T-cell (primary cell): ENCODE results near the gene SPINK13. TPM values are rescaled to one million over a fixed set of nuclear protein-coding genes. Genes with fewer than 3 reads are reported as not detected.
A peak's percentile ranks its signal among the peaks of the same experiment; 100 is the strongest.
"Not testable (repeated sequence)": the region's sequence is repeated elsewhere in the genome, so short reads cannot be mapped to it uniquely, and the experiment has no call there.

ENCODE experiments used
- ATAC-seq, 4 experiments: fragments of 200-7000 bp in 3 of 4; fragments of 150-1000 bp in 1 of 4; cut with Tn5 transposase; replicated peaks in 1 of 4; 1 replicate in 3 of 4; 2 replicates in 1 of 4; pipeline ENCODE4 v1.10.0; 2021; ENCODE audit warnings: moderate library complexity in 3 of 4, mild to moderate bottlenecking in 2 of 4, moderate number of reproducible peaks in 1 of 4
- CTCF ChIA-PET, 2 donors: fragments of 300-600 bp; sonication (Branson Sonifier 250); formaldehyde crosslinking; loops; one replicate each; lab custom pipeline; 2022; ENCODE audit warnings: antibody characterized with exemption in 2 of 2; lab: Charles Lee
- POLR2A ChIA-PET, 2 donors: fragments of 300-600 bp; sonication (Branson Sonifier 250); formaldehyde crosslinking; loops; one replicate each; lab custom pipeline; 2022; ENCODE audit warnings: antibody characterized with exemption in 2 of 2; lab: Charles Lee
- DNase-seq, 35 experiments: peaks; one replicate each; pipeline versions ENCODE4 v3.0.0 to v3.0.0-alpha.2; 2013 to 2023
- H3K27ac ChIP-seq: one replicate; pipeline ENCODE4 v1.5.1; 2013; ENCODE audit warnings: low read length
- H3K27me3 ChIP-seq, 2 experiments: replicated peaks in 1 of 2; 1 replicate in 1 of 2; 2 replicates in 1 of 2; pipeline versions ENCODE4 v1.6.1 to v1.7.0; 2013; ENCODE audit warnings: low read length in 1 of 2, mixed read lengths in 1 of 2; ENCODE audit not compliant: control insufficient read depth in 2 of 2, insufficient read depth in 2 of 2; ENCODE audit errors: extremely low read depth in 1 of 2
- H3K36me3 ChIP-seq, 2 donors: 1 replicate in 1 of 2; 2 replicates in 1 of 2; pipeline versions ENCODE4 v1.6.1 to v1.7.0; 2013; ENCODE audit warnings: low read length in 1 of 2; ENCODE audit not compliant: control insufficient read depth in 2 of 2, insufficient read depth in 1 of 2; ENCODE audit errors: extremely low read depth in 1 of 2
- H3K4me1 ChIP-seq, 2 experiments: 1 replicate in 1 of 2; 2 replicates in 1 of 2; pipeline versions ENCODE4 v1.6.1 to v1.7.0; 2013; ENCODE audit warnings: low read length in 2 of 2, mixed read lengths in 1 of 2; ENCODE audit not compliant: insufficient read depth in 2 of 2, control insufficient read depth in 1 of 2; ENCODE audit errors: extremely low read depth in 1 of 2
- H3K4me3 ChIP-seq, 2 donors: 1 replicate in 1 of 2; 2 replicates in 1 of 2; pipeline versions ENCODE4 v1.5.1 to v1.7.0; 2013; ENCODE audit warnings: mild to moderate bottlenecking in 2 of 2, low read length in 1 of 2, moderate library complexity in 1 of 2; ENCODE audit not compliant: control insufficient read depth in 1 of 2; ENCODE audit errors: extremely low read depth in 1 of 2
- H3K9me3 ChIP-seq: 2 replicates; pipeline ENCODE4 v1.7.0; 2013
- H3K27ac Mint-ChIP-seq, 2 donors: one replicate each; pipeline ENCODE4 v1.8.0; 2020 to 2021; ENCODE audit warnings: mild to moderate bottlenecking in 2 of 2, mixed read lengths in 2 of 2
- H3K27me3 Mint-ChIP-seq, 2 donors: one replicate each; pipeline ENCODE4 v1.8.0; 2021 to 2022; ENCODE audit warnings: mixed read lengths in 2 of 2
- H3K36me3 Mint-ChIP-seq: one replicate; pipeline ENCODE4 v1.8.0; 2021; ENCODE audit warnings: mixed read lengths
- H3K4me1 Mint-ChIP-seq, 3 donors: one replicate each; pipeline ENCODE4 v1.8.0; 2020 to 2022; ENCODE audit warnings: mixed read lengths in 3 of 3, mild to moderate bottlenecking in 1 of 3
- H3K4me3 Mint-ChIP-seq, 3 donors: one replicate each; pipeline ENCODE4 v1.8.0; 2020 to 2022; ENCODE audit warnings: mild to moderate bottlenecking in 3 of 3, mixed read lengths in 3 of 3, moderate library complexity in 3 of 3
- H3K9me3 Mint-ChIP-seq, 3 donors: one replicate each; pipeline ENCODE4 v1.8.0; 2020 to 2022; ENCODE audit warnings: mixed read lengths in 3 of 3
- WGBS: methylation state at CpG from one replicate; pipeline ENCODE4 v1.1.5; 2013; ENCODE audit warnings: missing lambda C conversion rate; ENCODE audit not compliant: insufficient coverage; 5-methylcytosine and 5-hydroxymethylcytosine counted together
- total RNA-seq, 35 experiments: library from RNA in 6 of 35; stranded (reverse) in 6 of 35; fragments of 120-200 nt in 1 of 35; gene quantifications; one replicate each; pipeline versions ENCODE4 v1.2.1 to v1.2.4 and lab custom pipeline; 2013 to 2026

Gene SPINK13
- total RNA-seq, 5 donors from 2014 or later (not counting 1 experiment from before 2014, with no cell fraction given): not detected

DNA sequence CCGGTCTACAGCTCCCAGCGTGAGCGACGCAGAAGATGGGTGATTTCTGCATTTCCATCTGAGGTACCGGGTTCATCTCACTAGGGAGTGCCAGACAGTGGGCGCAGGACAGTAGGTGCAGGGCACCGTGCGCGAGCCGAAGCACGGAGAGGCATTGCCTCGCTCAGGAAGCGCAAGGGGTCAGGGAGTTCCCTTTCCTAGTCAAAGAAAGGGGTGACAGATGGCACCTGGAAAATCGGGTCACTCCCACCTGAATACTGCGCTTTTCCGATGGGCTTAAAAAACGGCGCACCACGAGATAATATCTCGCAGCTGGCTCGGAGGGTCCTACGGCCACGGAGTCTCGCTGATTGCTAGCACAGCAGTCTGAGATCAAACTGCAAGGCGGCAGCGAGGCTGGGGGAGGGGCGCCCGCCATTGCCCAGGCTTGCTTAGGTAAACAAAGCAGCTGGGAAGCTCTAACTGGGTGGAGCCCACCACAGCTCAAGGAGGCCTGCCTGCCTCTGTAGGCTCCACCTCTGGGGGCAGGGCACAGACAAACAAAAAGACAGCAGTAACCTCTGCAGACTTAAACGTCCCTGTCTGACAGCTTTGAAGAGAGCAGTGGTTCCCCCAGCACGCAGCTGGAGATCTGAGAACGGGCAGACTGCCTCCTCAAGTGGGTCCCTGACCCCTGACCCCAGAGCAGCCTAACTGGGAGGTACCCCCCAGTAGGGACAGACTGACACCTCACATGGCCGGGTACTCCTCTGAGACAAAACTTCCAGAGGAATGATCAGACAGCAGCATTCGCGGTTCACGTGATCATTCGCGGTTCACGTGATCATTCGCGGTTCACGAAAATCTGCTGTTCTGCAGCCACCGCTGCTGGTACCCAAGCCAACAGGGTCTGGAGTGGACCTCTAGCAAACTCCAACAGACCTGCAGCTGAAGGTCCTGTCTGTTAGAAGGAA is 51.7 kb downstream of the SPINK13 start:
- WGBS: 46% methylated on average over 21 of the region's 42 CpGs
- DNase-seq (peak in 19 of 35 experiments; percentile 0 to 47 (median 7)), ATAC-seq (peak in 2 of 4 experiments; percentile 68 to 75)
- peak overlapping the region; percentile 61 to 82 (median 80) for H3K4me3 Mint-ChIP-seq
- H3K4me1 ChIP-seq, H3K4me1 Mint-ChIP-seq, POLR2A ChIA-PET, H3K27me3 Mint-ChIP-seq, H3K36me3 ChIP-seq, H3K9me3 ChIP-seq, H3K9me3 Mint-ChIP-seq, H3K27ac ChIP-seq, CTCF ChIA-PET, H3K36me3 Mint-ChIP-seq, H3K27me3 ChIP-seq: not testable (repeated sequence)
- H3K4me3 ChIP-seq: peak overlapping the region; percentile 23 to 32
- H3K27ac Mint-ChIP-seq: peak overlapping the region; percentile 80 to 85

- no peaks in the 10 kb centered on the region for H3K27me3 ChIP-seq
- 86% methylated on average over 3 of the region's 4 CpGs for WGBS
- no peak overlapping the region for H3K27ac ChIP-seq
- no peaks in the 10 kb centered on the region for H3K36me3 ChIP-seq
- no peaks in the 10 kb centered on the region for H3K9me3 ChIP-seq
- ATAC-seq (no peak), DNase-seq (no peak)
- no peak overlapping the region for H3K4me3 Mint-ChIP-seq
- peaks cover 5 to 9% of the 10 kb centered on the region in 2 donors for H3K27me3 Mint-ChIP-seq
- no peak overlapping the region for H3K27ac Mint-ChIP-seq
- CTCF ChIA-PET: no interaction called here
- H3K4me3 ChIP-seq: no peak overlapping the region
- H3K36me3 Mint-ChIP-seq: peaks cover 7% of the 10 kb centered on the region
- POLR2A ChIA-PET: no interaction called here
- peaks cover 10 to 11% (median 10%) of the 10 kb centered on the region in 3 donors for H3K9me3 Mint-ChIP-seq
- H3K4me1 ChIP-seq: no peaks in the 10 kb centered on the region
- H3K4me1 Mint-ChIP-seq: no peaks in the 10 kb centered on the region
Measured at GRCh38 chr5:148333262-148333849, 64.8 kb downstream of the SPINK13 start.

- ATAC-seq (no peak), DNase-seq (no peak)
- ChIA-PET POLR2A (interaction anchor here in 1 of 2 donors (0.7 kb wide), 2 partner anchors 12 to 1026 kb away, joined by 3 to 4 read pairs; no protein-coding TSS in a partner anchor), CTCF (interaction anchor here in 1 of 2 donors (0.6 kb wide), 1 partner anchor 638 kb away, joined by 3 read pairs; no protein-coding TSS in a partner anchor)
- no peak within 1 kb of the TSS for H3K27ac ChIP-seq
- Mint-ChIP-seq H3K27me3 (peaks cover 5 to 6% of the 10 kb centered on the region in 2 donors), H3K27ac (no peak within 1 kb of the TSS), H3K4me1 (no peaks in the 10 kb centered on the region), H3K9me3 (peaks cover 5 to 7% (median 5%) of the 10 kb centered on the region in 3 donors), H3K4me3 (no peak within 1 kb of the TSS), H3K36me3 (peaks cover 7% of the 10 kb centered on the region)
- no peaks in the 10 kb centered on the region for H3K4me1 ChIP-seq
- no peaks in the 10 kb centered on the region for H3K27me3 ChIP-seq
- no peaks in the 10 kb centered on the region for H3K36me3 ChIP-seq
- H3K9me3 ChIP-seq: no peaks in the 10 kb centered on the region
- 67% methylated on average over 1 of the region's 3 CpGs for WGBS
- no peak within 1 kb of the TSS for H3K4me3 ChIP-seq
Measured at GRCh38 chr5:148335259-148335658, 66.7 kb downstream of the SPINK13 start, which contains the start of gene SPINK9. Gene SPINK9 (plus strand): TSS chr5:148335559. CDS start chr5:148335614, 55 bp downstream.

Other genes starting within 250 kb of the SPINK13 start
- under 1 TPM in 1 of 5 donors, not detected in 4; 0.07 TPM for gene SPINK5, start 204.8 kb upstream of the SPINK13 start, total RNA-seq
- gene SPINK14, start 100.2 kb upstream of the SPINK13 start, total RNA-seq: not detected
- gene SPINK6, start 65.8 kb upstream of the SPINK13 start, total RNA-seq: not detected
- gene MARCOL, start 30.3 kb upstream of the SPINK13 start, total RNA-seq: not detected
- gene SPINK7, start 43.6 kb downstream of the SPINK13 start, total RNA-seq: not detected
- gene SPINK9, start 66.8 kb downstream of the SPINK13 start, total RNA-seq: not detected
- 10 to 100 TPM; 61.0 to 70.8 (median 66.2) TPM for gene FBXO38, start 115.2 kb downstream of the SPINK13 start, total RNA-seq